HG02623 (cell line): ENCODE measurements around the gene OSM.

Experiments
- ATAC-seq: cut with Tn5 transposase; IDR thresholded peaks from one replicate; pipeline ENCODE4 v1.9.1; 2021; ENCODE audit warnings: moderate library complexity; ENCODE audit not compliant: unreplicated experiment

Gene OSM

DNA sequence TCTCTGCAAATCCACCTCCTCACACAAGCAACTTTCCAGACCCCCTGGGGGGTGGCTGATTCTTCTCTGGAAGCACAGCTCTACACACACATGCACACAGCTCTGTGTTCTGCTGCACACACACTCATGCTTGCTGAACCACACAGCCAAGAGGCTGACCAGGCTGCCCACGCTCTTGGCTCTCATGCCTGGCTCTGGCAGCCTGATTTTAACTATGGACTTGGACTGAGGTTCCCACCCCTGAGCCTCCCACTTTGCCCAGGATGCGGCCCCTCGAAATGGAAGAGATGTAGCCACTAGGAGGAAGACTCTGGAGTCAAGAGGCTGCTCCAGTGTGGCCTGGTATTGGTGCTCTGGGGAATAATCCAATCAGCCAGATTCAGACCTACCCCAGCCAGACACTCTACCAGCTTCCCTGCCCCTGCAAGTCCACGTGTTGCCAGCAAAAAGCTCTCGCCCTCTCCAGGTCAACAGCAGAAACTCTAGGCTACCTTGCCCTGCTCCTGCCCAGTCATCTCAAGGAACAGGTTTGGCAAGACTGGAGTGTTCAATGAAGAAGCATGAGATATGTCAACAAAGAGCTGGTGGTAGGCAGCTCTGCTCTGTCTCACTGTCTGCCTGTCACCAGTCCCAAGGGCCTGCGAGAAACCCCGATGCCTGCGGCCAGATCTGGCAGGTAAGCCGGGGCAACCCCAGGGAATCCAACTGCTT lies 31.5 kb upstream of the OSM start:
- no peak for ATAC-seq

DNA sequence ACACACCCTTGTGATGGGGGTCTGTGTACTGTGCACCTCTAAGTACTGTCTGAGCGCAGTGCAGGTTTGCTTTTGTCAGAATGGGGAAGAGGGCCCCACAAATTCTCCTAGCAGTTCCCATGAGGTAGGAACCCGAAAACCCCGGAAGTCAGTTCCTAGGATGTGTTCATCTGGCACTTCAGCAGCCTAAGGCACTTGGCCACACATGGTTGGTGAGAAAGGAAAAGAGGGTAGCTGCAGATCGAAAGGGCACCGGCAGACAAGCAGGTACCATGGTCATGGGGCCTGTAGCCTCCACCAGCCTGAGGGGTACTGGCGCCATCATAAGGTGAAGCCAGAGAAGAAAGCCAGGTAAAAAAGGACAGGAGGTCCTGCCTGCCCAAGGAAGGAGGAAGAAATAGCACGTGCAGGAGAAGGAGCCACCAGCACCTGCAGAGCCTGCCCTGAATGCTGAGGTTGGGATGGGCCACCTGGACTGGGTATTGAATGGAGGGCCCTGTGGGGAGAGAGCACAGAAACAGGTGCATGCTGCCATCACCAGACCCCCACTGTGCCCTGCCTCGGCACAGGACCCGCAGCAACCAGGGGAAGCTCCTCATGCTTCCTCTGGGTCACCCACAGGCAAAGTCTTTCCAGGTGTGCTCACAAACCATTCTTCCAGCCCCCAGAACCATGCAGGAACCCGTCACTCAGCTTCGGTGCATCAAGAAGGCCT lies 30.8 kb upstream of the OSM start:
- no peak for ATAC-seq

DNA sequence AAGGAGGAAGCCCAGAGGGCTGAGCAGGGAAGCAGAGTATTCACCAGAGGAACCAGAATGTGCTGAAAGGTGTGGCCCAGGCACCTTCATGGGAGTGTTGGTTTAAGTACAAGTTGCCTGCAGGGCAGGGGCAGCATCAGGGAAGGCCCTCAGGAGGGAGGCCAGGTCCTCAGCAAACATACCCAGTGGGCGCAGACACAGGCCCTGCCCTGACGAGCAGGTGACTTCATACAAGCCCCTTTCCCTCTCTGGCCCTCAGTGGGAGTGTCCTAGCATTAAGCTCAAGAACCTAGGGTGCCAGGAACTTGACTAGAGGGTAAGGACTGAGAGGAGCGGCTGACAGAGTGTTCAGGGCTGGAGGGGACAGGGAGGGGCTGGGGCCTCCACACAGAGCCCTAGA lies 30.2 kb upstream of the OSM start:
- ATAC-seq, result no peak

DNA sequence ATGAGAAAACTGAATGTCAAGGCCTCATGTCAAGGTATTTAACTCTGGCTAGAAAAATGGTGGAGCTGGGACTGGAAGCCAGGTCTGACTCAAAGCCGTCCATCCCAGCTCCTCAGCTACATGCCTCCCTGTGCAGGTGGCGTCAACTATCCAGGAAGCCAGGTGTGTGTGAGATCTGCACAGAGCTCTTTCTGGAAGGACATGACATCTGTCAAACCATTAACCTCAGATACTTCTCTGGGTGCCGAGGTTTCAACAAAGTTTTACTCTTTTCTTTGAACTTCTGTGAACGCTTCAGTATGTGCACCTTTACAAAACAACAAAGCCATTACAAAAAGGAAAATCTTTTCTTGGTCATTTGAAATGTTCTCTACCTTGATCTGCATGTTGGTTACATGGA lies 29.7 kb upstream of the OSM start:
- ATAC-seq, result no peak

DNA sequence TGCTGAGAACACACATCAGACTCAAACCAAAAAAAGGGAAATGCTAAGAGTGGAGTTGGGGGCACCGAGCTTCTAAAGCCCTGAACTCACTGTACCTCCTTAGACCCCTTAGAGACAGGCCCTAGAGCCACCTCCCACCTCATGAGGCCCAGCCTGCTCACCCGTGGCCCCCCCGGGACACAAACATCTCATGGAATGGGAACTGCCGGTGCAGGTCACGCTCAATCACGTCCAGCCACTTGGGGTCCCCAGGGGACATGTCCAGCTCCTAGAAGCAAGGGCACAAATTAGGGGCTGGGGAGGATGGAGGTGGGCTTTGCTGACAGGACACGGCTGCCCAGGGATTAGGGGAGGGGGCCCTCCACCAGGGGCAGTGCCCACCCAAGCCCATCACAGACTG lies 28.9 kb upstream of the OSM start:
- no peak for ATAC-seq

DNA sequence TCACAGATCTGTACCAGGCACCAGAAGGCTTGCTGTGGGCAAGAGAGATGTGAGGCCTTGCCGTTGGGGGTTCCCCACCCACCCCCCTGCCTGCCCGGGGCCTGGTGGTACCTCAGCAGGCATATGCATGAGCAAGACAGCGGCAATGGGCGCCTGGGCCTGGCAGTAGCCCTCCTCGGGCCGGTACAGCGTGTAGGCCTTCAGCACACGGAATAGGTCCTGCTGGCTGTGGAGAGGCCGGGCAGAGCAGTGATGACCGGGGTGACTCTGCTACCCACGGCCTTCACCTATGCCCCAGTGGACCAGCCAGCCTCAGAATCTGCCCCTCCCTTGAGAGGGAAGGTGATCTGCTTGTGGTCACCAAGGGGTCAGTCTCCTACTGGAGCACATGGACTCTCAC lies 28.2 kb upstream of the OSM start:
- ATAC-seq, result no peak

DNA sequence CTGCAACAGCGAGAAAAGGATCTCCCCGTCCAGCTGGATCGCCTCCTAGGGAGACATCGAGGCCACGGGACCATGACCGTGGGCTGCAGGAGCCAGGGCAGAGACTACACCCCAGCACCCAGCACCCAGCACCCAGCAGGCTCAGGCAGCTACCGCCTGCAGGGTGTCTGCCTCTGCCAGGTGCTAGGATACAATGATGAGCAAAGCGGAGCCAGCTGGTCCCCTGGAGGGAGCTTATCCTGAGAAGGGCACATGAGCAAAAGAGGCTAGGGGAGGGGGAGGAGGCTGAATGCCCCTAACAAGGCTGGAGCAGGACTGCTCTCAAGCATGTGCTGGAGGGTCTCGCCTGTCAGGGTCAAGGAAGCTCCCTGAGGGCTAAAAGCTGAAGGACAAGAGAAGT lies 27.4 kb upstream of the OSM start:
- no peak for ATAC-seq

DNA sequence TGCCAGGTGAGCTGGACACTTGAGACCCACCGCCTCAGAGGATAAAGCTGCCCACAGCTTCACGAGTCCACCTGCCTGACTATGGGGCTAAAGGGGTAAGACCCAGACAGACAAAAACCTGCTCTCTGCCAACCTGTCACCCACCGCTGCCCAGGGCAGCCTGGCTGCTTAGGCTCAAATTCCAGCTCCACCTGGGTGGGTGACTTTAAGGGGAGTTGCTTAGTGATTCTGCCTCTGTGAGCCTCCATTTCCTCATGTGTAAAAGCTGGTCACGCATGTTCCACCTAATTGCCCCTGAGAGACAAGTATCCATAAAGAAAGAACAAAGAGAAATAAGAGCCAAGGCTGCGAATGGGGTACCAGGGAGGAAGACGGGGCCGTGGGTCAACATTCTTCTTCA lies 26.4 kb upstream of the OSM start:
- no peak for ATAC-seq

DNA sequence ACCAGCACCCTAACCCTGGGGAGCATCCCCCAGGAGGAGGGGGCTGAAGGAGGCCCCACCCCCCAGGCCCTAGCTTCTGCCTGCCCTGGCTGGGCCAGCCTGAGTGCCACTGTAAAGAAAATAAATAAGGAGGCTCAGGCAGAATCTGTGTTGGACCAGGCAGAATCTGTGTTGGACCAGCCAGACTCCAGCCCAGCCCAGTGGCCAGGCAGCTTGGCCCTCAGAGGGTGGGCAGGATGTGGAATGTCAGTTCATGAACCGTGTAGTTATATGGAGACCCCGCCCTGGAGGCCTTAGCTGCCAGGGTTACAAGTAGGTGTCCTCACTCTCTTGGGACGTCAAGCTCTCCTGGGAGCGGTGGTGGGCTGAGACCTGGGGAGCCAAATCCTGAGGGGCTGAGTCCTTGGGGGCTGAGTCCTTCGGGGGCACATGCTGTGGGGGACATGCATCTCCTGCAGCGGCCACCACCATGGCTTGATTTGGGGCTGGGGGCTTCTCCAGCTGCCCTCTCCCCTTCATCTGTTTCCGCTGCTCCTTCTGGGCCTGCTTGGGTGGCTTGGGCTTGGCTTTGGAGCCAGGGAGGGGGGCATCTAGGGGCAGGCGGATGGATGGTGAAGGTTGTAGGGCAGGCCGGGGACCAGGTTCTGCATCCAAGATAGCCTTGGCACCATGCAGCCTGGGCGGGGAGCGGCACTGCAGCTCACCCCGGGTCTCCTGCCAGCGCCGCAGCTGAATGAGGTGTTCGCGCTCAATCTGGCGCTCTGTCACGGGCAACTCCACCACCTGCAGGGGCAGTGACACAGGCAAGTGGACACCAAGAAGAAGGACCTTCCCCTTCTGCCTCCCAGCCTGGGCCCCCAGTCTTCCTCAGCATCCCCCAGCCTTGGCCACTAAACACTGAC lies 25.7 kb upstream of the OSM start:
- no peak for ATAC-seq

DNA sequence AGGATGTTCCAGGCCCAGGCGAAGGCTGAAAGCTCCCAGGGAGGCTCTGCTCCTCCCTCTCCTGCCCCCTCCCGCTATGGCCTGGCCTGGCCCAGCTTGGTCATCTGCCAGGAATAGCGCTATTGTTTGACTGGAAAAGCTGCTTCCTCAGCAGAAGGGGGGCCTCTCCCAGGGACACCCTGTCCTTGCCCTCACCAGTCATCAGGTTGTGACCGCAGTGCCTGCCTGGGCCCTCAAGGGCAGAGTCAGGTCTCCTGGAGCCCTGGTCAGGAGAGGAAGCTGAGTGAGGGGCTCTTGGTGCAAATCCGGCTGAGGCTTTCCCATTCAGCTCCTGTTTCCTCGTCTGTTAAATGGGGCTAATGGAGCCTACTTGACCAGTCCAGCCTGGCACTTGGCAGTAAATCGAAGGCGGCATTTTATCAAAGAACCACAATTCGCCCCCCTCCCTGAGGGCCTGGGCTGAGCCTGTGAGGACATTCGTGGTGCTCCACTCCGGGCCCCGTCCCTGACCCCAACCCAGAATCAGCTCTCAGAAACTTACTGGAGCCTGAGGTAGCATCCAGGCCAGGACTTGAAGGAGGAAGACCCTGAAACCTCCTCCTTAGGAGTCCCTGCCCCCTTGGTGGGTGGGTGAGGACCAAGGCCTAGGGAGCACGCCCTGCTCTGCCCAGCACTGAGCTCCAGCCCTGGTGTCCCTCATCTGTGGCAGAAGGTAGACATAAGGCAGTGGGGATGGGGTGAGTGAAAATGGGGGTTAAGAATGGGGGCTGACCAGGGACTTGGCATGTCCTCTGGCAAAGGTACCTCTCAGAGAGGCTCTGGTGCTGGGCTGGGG lies 24.6 kb upstream of the OSM start:
- no peak for ATAC-seq

DNA sequence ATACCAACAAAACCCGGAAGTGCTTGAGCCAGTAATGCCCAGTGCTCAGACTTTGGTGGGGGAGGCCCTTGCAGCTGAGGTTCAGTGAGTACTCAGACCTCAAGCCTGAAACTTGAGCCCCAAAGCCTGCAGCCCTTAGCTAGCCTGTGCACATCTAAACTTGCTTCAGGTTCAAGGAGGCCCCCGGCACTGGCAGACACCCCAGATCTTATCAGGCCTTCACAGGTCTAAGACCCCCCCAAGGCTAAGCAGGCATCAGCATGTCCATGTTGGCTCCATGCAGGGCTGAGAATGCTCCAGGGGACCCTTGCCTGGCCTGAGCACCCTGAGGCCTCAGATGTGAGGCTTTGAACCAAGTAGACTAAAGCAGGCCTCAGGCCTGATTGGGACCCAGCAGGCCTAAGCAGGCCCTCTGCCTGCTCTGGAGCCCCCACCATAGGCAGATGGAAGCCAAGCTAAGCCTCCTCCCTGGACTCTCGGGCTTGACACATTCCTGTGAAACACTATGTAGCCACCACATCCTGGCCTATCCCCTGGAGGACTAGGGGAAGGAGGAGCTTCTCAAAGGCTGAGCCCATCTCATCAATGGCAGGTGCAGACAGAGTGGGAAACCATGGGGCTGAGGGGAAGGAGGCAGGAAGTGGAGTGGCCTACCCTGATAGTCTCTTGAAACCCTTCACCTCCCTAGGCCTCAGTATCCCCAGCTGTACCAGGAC lies 23.8 kb upstream of the OSM start:
- ATAC-seq, result no peak

DNA sequence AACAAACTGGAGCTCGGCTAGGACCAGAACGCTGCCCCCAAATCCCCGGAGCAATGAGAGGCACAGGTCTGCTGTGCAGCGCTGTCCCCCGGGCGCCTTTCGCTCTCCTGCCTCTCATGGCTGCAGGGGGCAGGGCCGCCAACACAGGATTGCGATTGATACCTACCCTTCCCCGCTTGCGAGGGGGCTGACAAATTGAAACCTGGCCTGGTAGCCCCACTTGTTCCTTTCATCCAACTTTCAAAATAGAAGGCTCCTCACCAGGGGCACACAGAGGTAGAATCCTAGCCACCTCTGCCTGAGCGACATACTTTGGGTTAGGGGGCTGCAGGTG lies 23.3 kb upstream of the OSM start:
- no peak for ATAC-seq

DNA sequence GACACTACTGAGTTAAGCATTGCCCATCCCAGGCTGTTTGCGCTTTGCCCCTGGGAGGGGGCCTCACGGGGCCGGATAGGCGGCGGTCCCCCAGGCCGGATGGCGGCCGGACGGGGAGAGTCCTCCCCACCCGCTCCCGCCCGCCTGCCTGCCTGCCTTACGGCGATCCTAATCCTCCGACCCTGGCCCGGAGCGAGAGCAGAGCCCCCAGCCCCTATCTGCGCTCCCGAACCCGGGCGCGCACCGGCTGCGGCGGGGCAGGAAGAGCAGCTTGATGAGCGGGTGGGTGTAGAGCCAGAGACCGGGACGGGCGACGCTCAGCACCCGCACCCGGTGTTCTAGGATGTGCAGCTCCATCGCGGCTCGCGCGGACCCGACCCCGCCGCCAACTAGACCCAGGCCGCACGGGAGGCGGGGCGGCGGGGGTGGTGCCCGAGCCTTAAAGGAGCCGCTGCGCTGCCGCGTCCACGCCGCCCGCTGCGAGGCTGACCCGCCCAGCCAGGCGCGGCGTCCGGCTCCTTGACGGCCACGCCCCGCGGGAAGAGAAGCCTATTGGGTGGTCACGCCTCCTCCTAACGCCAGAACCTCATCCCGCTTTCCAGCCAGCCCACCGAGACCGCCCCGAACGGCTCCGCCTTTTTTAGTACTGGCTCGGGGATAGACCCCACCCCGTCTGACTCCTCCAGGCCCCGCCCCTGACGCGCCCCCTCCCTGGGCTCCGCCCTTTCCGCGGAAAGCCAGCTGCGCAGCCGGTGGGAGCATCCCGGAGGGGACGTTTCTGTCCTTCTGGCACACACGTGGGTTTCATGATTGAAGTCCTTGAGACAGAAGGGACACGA lies 22.7 kb upstream of the OSM start, which contains the start of gene CASTOR1:
Gene CASTOR1 (minus strand): TSS at position 365 of the 839 bp plus-strand sequence. CDS start 8 bp downstream, at position 357.
- ATAC-seq, result peak; percentile 72

DNA sequence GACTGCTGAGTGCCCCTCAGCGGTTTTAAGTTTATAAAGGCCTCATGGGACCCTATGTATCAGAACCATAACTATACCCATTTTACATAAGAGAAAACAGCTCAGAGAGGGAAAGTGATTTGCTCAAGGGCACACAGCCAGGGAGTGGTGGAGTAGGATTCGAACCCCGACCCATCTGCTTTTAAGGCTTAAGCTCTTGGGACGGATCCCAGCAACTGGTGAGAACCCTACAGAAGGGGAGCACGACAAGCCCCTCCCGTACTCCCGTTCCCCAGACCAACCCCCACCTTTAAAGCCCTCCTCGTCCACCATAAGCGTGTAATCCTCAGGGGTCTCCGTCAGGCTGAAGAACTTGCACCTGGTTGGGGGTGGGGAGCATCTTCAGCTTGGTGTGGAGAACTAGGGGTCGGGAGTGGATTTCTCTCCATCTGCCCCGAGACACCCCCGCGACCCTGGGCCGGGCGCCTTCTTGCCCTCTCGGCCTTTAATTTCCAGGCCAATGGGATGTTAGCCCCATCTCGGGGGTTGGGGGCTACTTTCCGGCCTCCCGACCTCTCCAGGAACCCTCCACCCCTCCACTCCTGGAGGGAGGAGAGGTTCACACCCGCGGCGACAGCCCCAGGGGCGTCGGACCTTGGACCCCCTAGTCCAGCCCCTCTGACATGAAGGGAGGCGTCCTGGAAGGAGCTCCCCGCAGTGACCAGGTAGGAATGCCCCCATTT lies 21.9 kb upstream of the OSM start:
- ATAC-seq, result no peak

DNA sequence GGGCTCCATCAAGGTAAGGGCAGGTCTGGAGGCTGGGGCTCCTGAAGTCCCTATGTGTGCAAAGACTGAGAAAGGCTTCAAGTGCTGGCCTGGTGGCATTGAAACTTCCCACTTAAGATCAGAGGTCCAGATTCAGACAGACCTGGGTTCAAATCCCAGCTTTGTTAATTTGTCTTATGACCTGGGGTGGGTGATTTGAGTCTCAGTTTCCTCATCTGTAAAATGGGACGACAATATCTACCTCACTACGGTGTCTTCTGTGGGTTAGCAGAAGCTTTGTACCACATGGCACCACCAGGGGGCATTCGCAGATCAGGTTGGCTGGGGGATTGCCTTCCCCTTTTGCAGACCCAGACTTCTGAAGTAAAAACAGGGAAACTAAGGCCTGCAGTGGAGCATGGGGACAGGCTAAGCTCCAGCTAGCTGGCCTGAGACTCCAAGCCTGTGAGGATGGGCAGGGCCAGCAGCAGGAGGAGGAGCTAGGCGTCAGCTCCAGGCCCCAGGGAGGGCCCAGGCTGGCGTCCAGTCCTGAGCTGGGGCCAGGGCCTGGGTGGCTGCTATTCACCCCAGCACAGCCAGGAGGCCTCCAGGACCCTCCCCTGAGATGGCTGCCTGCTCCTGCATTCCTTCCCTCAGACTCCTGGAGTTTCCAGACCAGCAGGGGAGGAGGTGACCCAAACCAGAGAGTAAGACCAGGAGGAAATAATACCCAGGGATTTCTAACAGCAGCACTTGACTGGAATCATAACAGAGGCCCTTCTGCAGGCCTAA lies 21.2 kb upstream of the OSM start:
- ATAC-seq, result no peak

DNA sequence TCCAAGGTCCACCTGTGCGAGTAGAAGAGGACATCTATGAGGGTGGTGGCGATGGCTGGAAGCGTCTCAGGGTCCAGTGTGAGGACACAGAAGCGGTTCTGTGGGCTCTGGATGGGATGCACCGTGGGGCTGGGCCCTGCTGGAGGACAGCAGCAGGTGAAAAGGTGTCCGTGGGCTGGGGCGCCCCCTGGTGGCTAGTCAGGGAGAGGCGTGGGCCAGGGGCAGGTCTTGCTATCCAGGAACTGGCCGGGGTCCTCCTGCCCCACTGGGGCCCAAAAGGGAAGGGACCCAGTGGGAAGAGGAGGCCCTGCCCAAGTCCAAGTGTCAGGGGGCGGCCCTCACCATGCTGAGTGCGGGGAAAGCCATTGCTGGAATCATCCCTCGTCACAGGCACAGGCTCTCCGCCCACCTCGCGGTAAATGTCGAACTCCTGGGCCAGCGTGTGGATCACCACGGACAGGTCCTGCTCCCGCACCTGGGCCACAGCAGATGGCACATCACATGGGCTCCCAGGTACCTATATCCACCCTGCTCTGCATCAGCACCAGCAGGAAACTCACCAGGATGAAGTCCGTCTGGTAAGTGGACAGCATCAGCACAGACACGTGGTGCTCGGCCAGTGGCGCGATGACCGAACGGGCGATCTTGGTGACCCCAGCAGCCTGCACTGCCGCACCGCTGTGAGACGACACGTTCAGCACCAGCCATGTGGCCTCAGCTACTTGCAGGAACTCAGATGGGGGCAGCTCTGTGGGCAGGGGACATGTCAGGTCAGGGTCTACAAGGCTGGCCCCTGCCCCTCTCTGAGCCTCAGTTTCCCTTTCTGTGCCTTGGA lies 20.4 kb upstream of the OSM start:
- no peak for ATAC-seq

DNA sequence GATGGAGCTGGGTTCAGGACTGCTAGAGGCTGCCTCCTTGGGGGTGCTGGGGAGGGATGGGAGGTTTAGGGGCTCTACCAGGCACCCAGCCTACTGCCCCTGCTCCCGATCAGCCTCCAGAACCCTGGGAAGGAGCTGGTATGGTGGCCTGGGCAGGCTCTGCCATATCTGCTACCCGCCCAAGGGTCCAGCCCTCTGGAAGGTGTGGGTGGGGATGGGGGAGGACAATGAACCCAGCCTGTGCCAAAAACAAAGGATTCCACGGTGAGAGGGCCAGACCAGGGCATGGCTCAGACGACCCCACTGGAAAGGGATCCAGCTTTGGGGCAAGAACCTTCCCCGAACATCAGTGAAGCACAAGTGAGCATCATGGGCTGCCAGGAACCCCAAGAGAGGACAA lies 19.7 kb upstream of the OSM start:
- no peak for ATAC-seq
